Muscle of back (tissue), 11 donors: ENCODE results near the gene PRKAG2. TPM values are rescaled to one million over a fixed set of nuclear protein-coding genes. Genes with fewer than 3 reads are reported as not detected.
A peak's percentile ranks its signal among the peaks of the same experiment; 100 is the strongest.

Experiments used
- DNase-seq, 3 donors: peaks; one replicate each; pipeline versions ENCODE4 v3.0.0 to v3.0.0-alpha.2; 2013
- polyA plus RNA-seq, 10 donors: library from polyadenylated mRNA; unstranded; fragments of 120-200 nt; gene quantifications; one replicate each; pipeline ENCODE4 v1.2.1, GENCODE V29; 2013; ENCODE audit not compliant: insufficient read length in 10 of 10

The PRKAG2 gene
- polyA plus RNA-seq, 10 donors = 11.5 to 17.2 (median 15.0) TPM

DNA sequence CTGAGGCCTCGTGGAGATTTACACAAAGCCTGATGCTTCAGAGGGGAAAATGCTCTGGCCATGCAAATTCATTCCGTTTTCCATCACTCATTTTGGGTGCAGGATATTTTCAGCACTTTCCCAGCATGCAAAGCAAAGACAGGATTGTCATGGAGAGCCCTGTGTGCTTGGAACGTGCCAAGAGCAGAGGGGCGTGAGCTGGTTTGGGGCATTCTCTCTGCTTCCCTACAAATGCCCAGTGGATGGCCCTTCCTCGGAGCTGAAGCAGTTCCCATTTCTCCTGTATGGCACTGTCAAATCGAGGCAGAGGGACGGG, 164.1 kb downstream of the PRKAG2 start:
- no peak for DNase-seq

DNA sequence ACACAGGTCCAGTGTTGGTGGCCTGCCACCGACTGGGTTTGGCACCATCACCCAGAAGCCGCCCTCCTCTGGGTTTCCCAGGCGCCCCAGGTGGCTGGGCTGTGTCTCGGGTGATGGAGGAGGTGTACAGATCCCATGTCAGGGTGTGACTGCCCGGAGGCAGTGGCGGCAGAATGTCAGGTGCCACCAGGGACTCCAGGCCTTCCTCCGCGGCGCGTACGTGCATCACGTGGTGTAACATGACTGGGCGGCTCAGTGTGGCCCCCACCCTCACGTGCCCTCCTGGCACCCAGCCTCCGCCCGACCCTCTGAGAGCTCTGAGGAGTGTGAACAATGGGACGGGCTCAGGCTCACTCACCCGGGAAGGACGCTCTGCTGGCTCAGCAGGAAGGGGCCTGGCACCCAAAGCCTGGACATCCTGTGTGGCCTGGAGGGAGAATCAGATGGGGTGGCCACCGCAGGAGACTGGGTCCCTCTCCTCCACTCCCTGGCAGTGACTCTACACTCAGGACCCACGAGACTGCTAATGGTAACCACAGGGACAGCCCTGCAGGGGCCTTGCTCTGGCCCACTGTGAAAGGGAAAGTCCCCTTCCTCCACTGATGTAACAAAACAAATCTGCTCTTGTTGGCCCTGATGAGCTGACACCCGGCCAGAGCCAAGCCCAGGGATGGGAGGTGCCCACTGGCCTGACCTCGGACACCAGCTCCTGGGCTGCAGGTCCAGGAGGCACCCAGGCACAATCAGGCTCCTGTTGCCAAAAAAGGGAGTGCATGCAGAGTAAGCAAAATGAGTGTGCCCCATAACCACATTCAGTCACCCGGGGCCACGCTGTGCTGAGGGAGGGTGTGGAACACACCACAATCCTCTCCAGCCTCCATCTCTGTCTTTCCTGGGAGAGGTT, 164.8 kb downstream of the PRKAG2 start:
- no peak for DNase-seq

DNA sequence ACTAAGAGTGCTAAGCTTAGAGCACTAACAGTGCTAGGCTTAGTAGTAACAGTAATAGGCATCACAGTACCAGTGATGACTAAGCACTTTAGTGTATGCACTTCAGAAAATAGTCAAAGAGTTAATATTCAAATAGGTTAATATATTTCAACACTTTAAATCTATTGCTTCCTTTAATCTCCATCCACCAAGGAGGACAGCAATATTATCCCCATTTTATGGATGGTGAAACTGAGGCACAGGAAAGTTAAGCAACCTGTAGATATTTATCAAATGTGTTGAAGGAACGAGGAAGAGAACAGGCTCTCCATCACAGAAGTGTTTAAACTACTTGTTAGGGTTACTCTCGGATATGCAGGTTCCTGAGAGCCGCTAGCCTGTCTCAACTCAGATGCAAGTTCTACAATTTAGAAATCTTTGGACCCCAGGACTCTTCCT, 165.5 kb downstream of the PRKAG2 start:
- no peak for DNase-seq

DNA sequence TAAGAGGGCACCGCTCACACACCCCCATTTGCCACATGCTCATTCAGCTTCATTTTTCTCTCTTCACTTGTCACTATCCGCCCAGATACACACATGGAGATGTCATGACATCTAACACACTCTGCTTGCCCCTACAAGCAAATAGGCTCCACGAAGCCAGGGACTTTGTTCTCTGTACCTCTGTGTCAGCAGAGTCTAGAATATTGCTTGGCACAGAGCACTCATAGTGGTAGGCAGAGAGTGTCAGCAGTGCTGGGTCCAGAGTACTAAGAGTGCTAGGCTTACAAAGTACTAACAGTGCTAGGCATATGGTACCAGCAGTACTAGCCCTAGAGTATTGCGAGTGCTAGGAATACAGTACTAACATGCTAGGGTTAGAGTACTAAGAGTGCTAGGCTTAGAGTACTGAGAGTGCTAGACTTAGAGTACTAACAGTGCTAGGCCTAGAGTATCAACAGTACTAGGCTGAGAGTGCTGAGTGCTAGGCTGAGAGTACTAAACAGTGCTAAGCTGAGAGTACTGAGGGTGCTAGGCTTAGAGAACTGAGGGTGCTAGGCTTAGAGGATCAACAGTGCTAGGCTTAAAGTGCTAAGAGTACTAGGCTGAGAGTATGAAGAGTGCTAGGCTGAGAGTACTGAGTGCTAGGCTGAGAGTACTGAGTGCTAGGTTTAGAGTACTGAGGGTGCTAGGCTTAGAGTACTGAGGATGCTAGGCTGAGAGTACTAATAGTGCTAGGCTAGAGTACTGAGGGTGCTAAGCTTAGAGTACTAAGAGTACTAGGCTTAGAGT, 166.1 kb downstream of the PRKAG2 start:
- no peak for DNase-seq

DNA sequence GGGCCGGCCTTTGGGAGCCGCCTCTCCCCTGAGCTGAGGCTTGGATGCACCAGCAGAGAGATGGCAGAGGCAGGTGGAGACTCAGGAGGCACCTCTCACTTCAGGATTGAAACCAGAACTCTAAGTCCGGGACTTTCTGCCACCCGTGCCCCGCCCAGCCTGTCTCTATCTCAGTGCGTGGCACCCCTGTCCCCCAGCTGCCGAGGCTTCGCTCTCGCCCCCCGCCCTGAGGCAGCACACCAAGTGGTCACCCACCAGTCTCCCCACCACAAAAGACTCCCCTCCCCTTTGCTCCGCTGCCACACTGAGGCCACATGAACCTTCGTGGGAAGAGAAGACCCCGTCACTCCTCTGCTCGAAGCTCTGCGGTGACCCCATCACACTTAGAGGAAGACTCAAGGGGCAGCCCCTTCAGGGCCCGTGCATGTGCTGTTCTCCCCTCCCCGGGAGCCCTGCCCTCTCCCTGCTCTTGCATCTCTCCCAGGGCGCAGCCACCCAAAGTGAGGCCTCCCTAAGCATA, 166.7 kb downstream of the PRKAG2 start:
- DNase-seq = no peak

DNA sequence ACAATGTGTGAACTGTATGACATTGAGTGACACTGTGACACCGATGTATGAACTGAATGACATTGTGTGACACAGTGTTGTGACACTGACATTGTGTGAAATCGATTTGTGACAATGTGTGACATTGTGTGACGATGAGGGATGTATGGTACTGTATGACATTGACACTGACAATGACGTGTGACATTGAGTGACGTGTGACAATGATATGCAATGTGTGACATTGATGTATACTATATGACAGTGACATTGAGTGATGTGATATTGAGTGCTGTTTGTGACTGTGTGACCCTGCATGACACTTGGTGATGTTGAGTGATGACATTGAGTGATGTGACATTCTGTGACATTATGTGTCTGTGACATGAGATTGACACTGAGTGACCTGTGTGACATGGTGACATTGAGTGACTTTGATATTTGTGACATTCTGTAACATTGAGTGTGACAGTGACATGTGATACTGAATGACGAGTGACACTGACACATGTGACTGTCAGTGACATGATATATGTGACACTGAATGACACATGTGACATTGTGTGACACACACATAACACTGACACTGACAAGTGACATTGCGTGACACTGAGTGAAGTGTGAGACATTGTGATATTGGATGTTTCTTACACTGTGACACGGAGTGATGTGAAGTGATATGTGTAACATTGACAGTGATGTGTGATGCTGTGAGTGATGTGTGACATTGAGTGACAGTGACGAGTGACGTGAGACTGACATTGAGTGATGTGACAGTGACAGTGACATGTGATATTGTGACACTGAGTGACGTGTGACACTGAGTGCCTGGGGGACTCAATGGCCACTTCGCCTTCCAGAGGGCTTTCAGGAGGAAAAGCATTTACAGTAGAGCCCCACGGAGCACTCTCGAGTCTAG, 167.5 kb downstream of the PRKAG2 start:
- DNase-seq = no peak

DNA sequence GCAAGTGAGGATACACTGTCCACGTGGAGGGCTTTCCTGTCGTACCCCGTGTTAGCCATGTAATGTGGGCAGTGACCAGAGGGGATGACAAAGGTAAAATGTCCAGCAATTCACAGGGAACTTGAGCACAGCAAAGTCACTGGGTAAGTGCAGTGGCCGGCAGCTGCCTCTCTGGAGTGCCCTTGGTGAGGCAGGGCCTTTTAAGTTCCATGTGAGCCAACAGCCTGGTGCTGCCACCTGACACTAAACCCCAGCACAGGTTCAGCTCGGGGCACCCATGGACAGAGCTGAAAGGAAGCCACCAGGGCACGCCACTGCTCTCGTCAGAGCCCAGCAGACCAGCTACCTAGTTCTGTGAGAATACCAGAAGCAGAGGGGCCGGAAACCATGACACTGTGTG, 168.3 kb downstream of the PRKAG2 start:
- no peak for DNase-seq

DNA sequence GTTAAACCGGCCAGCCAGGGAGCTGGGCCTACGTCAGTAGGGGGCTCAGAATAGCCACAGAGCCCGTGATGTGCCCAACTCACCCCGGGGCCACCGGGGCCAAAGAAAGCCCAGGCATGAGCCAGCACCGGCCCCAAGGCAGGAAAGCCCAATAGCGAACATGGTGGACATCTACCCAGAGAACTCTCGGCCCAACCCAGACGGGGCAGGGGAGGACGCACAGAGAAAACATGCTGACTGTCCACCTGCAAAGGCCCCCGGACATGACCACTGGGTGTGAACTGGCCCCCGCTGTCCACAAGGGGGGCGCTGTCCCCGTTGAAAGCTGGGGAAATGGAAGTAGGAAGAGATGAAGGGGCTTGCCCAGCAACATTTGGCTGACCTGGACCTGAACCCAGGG, 169.2 kb downstream of the PRKAG2 start:
- no peak for DNase-seq

DNA sequence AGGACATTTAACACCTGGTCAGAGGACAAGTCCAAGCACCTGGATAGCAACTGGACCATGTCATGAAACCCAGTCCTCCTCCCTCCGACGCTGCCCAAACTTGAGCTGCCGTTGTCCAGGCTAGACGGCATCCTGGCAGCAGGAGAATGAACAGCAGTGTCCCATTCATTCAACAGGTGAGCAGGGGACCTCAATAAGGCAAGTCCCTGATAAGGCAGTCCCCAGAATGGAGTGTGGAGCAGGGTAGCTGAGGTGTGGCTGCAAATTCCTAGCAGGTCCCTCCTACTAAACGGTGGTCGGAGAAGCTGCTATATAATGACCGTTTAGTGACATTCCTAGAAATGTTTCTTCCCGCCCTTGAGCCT, 169.8 kb downstream of the PRKAG2 start:
- DNase-seq = no peak

DNA sequence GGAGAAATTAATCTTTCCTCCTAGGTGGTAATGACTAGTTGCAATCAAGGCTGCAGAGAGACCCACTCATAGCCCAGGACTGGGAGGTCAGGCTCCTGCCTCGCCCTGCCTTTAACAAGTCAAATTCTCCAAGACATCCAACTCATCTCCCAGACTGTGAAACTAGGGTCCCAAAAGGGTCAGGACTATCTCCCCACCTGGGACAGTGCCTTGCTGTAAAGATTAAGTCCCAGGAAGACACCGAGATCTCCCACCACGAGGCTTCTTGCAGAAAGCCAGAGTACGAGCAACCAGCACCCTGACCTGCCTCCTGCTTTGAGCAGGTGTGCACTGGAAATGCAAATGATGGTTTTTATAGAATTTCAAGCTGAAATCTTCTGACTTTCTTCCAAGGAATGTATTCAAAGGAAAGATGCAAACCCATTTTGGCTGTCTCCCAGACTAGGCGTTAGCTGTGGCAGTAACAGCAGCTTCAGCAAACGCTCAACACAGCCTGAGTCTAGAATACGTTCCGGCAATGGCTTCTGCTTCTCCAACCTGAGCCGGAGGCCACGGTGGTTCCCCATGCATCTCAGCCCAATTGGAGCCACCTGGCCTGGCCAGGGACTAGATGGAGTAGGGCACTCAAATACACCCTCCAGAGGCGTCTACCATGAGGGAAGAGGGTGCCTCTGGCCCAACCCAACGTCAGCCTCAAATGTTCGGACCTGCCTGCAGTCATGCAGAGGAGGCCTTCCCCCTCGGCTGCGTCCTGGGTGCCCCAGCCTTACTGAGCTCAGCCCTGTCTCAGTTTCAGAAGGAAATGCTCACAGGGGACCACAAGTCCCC, 170.4 kb downstream of the PRKAG2 start:
- no peak for DNase-seq

DNA sequence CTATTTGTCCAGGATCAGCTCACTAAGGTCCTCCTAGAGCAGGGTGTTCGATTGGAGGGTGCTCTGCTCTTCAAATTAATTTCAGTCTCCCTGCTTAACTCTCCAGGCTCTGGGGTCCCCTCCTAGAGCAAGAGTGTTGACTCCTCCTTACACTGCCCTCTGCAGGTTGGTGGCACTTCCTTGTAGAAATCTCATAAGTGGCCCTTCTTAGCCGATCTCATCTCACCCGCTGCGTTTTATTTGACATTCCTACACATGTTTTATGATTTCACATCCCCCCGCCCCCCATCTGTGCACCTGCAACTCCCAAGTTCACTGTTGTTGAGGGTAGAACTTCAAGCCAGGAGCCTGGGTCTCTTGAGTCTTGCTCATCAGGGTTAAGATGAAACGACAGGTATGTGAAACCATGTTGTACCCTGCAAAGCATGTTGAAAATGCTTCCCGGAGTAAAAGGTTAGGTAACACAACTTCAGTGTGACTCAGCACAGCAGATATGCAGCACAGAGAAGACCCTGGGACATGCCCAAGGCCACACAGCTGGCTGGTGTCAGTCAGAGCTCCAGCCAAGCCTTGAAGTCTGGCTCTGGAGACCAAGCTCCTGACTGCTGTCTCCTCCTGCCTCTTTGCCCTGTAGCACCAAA, 171.2 kb downstream of the PRKAG2 start:
- DNase-seq = peak in 1 of 3 donors; percentile 52

DNA sequence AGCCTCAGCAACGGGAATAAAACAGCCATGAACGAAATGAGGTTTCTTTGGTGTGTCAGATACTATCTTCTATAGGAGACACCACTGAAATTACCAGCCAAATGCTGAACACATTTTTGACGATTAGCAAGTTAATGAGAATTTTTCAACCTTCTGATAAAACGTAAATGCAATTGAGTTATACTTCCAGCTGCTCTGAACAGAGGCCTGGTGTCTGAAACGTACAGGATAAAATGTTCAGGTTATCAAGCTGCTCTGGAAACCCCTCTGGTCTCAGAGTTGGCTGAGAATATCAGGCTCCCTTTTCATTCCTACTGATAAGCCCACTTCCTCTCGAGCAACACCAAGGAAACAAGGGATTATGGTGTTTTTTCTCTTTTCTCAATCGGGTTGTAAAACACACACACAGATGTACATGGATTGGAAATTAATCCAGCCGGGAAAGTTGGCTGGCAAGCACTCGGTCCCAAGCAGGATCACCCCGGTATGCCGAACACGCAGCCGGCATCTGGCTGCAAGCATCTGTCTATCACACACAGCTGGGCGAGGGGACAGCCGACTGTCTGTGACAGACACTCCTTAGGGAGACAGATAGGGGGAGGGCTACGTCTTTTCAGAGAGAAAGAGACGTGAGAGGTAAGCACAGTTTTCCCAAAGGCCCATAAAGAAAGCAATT, 171.8 kb downstream of the PRKAG2 start:
- peak in 1 of 3 donors; percentile 58 for DNase-seq

DNA sequence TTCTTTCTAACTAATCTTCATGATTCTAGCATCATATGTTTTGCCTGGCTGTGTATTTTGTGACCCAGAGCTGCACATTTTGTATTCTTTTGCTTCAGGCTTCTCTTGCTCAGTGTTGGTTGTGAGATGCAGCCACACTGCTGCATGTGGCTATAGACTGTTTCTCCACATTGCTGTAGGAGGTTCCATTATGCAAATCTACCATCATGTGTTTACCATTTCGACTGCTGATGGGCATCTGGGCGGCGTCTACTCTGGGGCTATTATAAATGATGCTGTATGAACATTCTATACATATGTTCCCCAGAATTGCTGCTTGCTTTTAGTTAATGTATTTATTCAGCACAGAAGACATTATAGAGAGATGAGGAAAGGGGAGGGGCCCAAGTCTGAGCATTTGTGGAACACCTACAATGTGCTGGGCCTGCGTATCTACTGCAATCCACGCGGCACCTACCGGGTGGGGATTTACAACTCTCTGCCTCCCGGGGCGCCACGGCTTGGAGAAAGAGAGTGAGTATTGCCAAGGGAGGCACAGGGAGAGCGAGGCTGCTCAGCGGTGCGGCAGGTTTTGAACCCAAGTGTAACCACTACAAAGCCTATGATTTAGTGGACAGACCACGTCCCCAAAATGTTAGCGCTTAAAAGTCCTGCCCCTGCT, 172.5 kb downstream of the PRKAG2 start:
- DNase-seq = no peak

DNA sequence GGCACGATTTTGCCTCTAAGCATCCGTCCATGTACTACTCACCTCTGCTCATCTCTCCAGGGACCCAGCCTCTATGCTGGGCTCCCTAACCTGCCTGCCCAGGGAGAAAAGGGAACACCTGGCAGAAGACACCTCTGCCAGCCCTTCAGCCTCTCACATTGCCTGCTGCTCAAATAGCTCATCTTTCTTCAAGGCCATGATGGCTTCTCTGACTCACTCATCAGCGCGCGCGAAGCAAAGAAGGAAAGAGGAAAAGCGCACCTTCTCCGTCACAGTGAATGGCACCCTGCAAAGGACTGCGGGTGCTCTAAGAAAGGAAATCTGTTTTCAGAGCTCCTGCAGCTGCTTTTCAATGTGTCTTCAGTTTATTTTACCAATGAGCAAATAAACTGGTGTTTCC, 174.0 kb downstream of the PRKAG2 start:
- DNase-seq = no peak

DNA sequence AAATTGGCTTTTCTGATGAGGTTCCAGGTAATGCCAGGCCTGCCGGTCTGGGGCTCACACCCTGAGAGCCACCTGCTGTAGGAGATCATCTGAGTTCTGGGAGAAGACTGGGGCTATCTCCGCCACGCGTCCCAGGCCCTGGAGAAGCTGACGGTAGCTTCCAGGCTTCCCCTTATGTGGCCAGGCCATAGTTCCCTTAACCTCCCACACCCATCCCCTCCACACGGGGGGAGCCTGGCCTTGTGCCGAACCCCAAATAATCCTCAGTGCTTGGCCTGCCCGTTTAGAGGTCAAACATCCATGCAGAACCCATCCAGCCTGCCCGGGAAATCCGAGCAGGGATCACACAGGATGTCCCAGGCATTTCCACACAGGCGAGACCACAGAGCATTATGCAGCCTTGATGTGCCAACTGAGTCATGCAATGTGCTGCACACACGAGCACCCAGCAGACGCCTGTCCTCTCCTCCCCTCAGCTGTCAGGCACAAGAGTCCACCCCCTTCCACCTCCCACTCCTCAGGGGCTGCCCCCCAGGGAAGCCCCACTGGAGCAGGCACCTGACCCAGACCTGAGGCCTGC, 176.2 kb downstream of the PRKAG2 start:
- DNase-seq = no peak

DNA sequence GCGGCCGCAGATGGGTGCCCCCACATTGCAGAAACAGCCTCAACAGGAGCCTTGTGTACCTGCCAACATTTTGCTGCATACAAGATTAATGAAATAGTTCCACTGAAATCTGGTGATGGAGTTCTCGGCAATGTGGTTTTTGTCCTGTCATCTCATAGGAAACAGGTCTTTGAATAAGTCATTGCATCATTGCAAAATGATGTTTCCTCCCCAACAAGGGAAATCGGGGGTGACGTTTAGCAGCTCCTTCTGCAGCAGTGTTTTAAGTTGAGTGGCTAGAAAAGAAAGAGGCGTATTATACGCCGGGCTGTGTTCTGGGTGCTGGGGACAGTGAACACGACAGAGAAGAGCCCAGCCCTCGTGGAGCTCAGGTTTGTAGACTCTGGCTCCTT, 177.0 kb downstream of the PRKAG2 start:
- no peak for DNase-seq

DNA sequence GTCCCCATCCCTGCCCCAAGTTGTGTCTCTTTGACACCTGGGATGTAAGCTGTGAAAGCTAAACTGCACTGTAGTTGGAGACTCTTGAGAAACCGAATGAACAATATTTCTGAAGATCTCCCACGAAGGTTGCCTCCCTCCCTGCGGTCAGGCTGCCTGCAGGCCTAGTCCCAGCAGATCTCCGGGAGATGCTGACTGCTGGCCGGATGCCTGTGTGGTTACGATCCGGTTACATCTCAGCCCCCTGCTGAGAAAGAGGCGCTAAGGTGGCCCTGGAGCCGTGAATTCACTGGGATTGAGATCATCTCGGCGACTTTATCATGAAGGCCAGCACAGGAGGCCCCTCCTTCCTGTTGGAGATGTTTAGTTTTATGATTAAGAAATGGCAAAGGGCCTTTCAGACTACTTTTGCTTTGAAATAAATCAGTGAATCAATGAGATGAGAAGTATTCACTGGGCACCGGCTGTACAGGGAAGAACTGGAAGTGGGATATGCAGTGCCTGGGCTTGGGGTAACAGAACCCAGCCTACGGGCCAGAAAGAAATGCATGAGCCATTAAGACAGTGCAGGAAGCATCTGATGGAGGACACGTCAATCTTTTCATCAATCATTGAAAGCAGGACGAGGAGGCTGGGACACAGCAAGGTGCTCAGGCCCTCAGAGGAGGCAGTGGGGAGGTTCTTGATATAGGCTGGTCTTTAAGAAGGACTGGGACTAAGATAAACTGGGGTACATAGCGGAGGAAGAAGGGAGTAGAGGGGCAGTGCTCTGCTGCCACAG, 177.6 kb downstream of the PRKAG2 start:
- DNase-seq = peak in 1 of 3 donors; percentile 91

DNA sequence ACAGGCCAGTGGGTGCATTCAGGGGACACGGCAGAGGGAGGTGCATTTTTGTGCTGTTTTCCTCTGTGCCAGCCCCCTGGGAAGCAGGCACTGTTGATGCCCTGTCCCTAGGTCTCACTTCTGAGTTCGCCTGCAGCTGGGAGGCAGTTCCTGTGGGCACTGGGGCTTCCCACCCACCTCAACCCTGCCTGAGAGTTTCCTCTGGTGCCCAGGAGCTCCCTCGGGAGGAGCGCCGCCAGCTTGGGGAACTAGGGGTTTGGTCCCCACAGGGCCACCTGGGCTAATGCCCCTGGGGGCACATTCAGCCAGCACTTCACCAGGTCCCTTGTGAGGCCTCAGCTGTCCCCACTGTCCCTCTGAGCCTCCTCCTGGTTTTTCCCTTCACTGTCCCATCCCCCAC, 179.0 kb downstream of the PRKAG2 start:
- no peak for DNase-seq
